Adrenal gland (tissue), 12 donors: ENCODE results near the gene DCTPP1. TPM values are rescaled to one million over a fixed set of nuclear protein-coding genes. Genes with fewer than 3 reads are reported as not detected.
"Not testable (repeated sequence)": the region's sequence is repeated elsewhere in the genome, so short reads cannot be mapped to it uniquely, and the experiment has no call there.

Experiments used
- DNase-seq, 7 donors: peaks; one replicate each; pipeline ENCODE4 v3.0.0-alpha.2; 2019 to 2020
- H3K27ac ChIP-seq, 5 donors: fragments of 200-600 bp; sonication (generic) in 4 of 5; 1 replicate in 3 of 5; 2 replicates in 2 of 5; pipeline versions ENCODE4 v1.5.1 to v1.8.0; 2016 to 2020; ENCODE audit warnings: mild to moderate bottlenecking in 1 of 5
- H3K27me3 ChIP-seq: fragments of 200-600 bp; 2 replicates; pipeline ENCODE4 v1.8.0; 2021
- H3K36me3 ChIP-seq, 2 donors: fragments of 200-600 bp; replicated peaks in 1 of 2; 1 replicate in 1 of 2; 2 replicates in 1 of 2; pipeline versions ENCODE4 v1.5.1 to v1.8.0; 2018 to 2022
- H3K4me1 ChIP-seq, 2 donors: fragments of 200-600 bp; replicated peaks in 1 of 2; 1 replicate in 1 of 2; 2 replicates in 1 of 2; pipeline versions ENCODE4 v1.5.1 to v1.8.0; 2018 to 2021
- H3K4me3 ChIP-seq, 4 donors: fragments of 200-600 bp; sonication (generic) in 3 of 4; one replicate each; pipeline ENCODE4 v1.5.1; 2016 to 2018
- H3K9me3 ChIP-seq, 3 donors: fragments of 200-600 bp; sonication (generic) in 1 of 3; replicated peaks in 1 of 3; 1 replicate in 2 of 3; 2 replicates in 1 of 3; pipeline versions ENCODE4 v1.5.1 to v1.8.0; 2016 to 2021
- CTCF ChIP-seq, 6 experiments: fragments of 450-650 bp in 4 of 6; fragments of 200-600 bp in 2 of 6; sonication (generic) in 1 of 6; IDR thresholded peaks; 1 replicate in 5 of 6; 2 replicates in 1 of 6; pipeline versions ENCODE4 v1.5.1 to v1.8.0; 2016 to 2021; ENCODE audit warnings: antibody characterized with exemption in 6 of 6, mild to moderate bottlenecking in 2 of 6, moderate library complexity in 1 of 6
- POLR2A ChIP-seq, 2 donors: fragments of 450-650 bp; IDR thresholded peaks; one replicate each; pipeline ENCODE4 v1.6.1; 2017; ENCODE audit warnings: antibody characterized with exemption in 2 of 2, mild to moderate bottlenecking in 2 of 2, moderate library complexity in 1 of 2
- WGBS, 4 donors: extraction: QIAGEN DNeasy Blood & Tissue Kit in 2 of 4; methylation state at CpG; one replicate each; pipeline versions ENCODE4 v1.1.5 to v1.1.7; 2013 to 2017; 5-methylcytosine and 5-hydroxymethylcytosine counted together
- intact Hi-C, 2 donors: fragments of 100-400 bp; cut with DNase I; formaldehyde crosslinking; loops; one replicate each; pipeline versions ENCODE4 v1.14.1 to v1.15.0; 2022 to 2023
- polyA plus RNA-seq, 3 donors: library from polyadenylated mRNA; stranded (reverse); fragments of 200-250 nt in 2 of 3; fragments of 350-450 nt in 1 of 3; fragmentation: Illumina TruSeq in 1 of 3; extraction: RNeasy Lipid Tissue Mini Kit (QIAGEN cat#74804) in 1 of 3; gene quantifications; one replicate each; pipeline ENCODE4 v1.2.3, GENCODE V29; 2013 to 2014
- total RNA-seq, 9 donors: library from RNA; depleted of rRNA in 4 of 9; stranded (reverse); fragments of >200 nt in 4 of 9; fragments of 120-200 nt in 1 of 9; fragmentation: NEBNext Ultra II Directional in 1 of 9; extraction: Animal tissue kit (Norgen Biotek cat#: 25700) in 1 of 9; gene quantifications; one replicate each; pipeline versions ENCODE4 v1.1.0 to v1.2.4, GENCODE V29; 2013 to 2023
- donor health status: healthy with polysubstance abuse.
- donor health status: Bipolar disorder and iron deficiency.
- donor health status: DM: yes; HTN: yes; CAD: no.
- donor health status: DM: no; HTN: no; CAD: no.
- donor health status: DM: no; HTN: no; CAD: no.
- donor health status: DM: yes; HTN: yes; CAD: no.

Gene DCTPP1
- total and polyA plus RNA-seq, 12 donors: 11.7 to 33.9 (median 28.7) TPM

- Histone ChIP-seq H3K9me3 (no peaks in the 10 kb centered on the region), H3K36me3 (no peaks in the 10 kb centered on the region), H3K4me1 (no peaks in the 10 kb centered on the region), H3K27me3 (peaks cover 8% of the 10 kb centered on the region), H3K4me3 (no peak within 1 kb of the TSS), H3K27ac (no peak within 1 kb of the TSS)
- DNase-seq: peak; percentile 22 to 67 (median 34)
- intact Hi-C loops: no loop called here
- TF ChIP-seq POLR2A (IDR thresholded peaks at IDR 0.05) (no peak), CTCF (IDR thresholded peaks at IDR 0.05) (no peak)
- 46 to 60% (median 52%) methylated on average over 6 to 8 of the region's 8 CpGs for WGBS, 4 donors
Measured at GRCh38 chr16:30472328-30472942, 42.6 kb upstream of the DCTPP1 start, which contains the start of gene ITGAL. TSS of gene ITGAL (plus strand) at chr16:30472742. CDS start at chr16:30472838, 96 bp downstream.

- no peak for DNase-seq
- Histone ChIP-seq H3K36me3 (no peaks in the 10 kb centered on the region), H3K27ac (no peak overlapping the region), H3K9me3 (no peaks in the 10 kb centered on the region), H3K4me1 (no peaks in the 10 kb centered on the region), H3K4me3 (no peak overlapping the region), H3K27me3 (peaks cover 8% of the 10 kb centered on the region)
- intact Hi-C loops: no loop called here
- TF ChIP-seq CTCF (IDR thresholded peaks at IDR 0.05) (no peak), POLR2A (IDR thresholded peaks at IDR 0.05) (no peak)
- 79 to 89% (median 80%) methylated on average over 7 to 8 of the region's 8 CpGs for WGBS, 4 donors
Measured at GRCh38 chr16:30470632-30470995, 40.8 kb upstream of the DCTPP1 start.

- 57 to 81% (median 70%) methylated on average over 3 of the region's 3 CpGs for WGBS, 4 donors
Measured at GRCh38 chr16:30470170-30470512, 40.3 kb upstream of the DCTPP1 start.

GRCh38 chr16:30464078-30464477, 34.2 kb upstream of the DCTPP1 start:
- no peak overlapping the region for H3K27ac ChIP-seq
- H3K4me1 ChIP-seq: no peaks in the 10 kb centered on the region
- intact Hi-C loops: loop anchor here in 1 of 2 donors (10.0 kb wide), 1 partner anchor 59 kb away; the partner anchor contains the start of gene ZNF771
- TF ChIP-seq CTCF (IDR thresholded peaks at IDR 0.05) (no peak), POLR2A (IDR thresholded peaks at IDR 0.05) (no peak)
- no peak overlapping the region for H3K4me3 ChIP-seq
- H3K27me3 ChIP-seq: no peaks in the 10 kb centered on the region
- DNase-seq: no peak
- 84 to 89% (median 88%) methylated on average over 6 to 7 of the region's 7 CpGs for WGBS, 4 donors
- no peaks in the 10 kb centered on the region for H3K36me3 ChIP-seq
- no peaks in the 10 kb centered on the region for H3K9me3 ChIP-seq

More at GRCh38 chr16:30470170-30470512, 40.3 kb upstream of the DCTPP1 start:
- no peaks in the 10 kb centered on the region for H3K36me3 ChIP-seq
- no peak overlapping the region for H3K27ac ChIP-seq
- no peaks in the 10 kb centered on the region for H3K4me1 ChIP-seq
- H3K27me3 ChIP-seq: peaks cover 8% of the 10 kb centered on the region
- H3K9me3 ChIP-seq: no peaks in the 10 kb centered on the region
- TF ChIP-seq CTCF (IDR thresholded peaks at IDR 0.05) (no peak), POLR2A (IDR thresholded peaks at IDR 0.05) (no peak)
- intact Hi-C loops: no loop called here
- DNase-seq: no peak
- no peak overlapping the region for H3K4me3 ChIP-seq

- not testable (repeated sequence) for DNase-seq, H3K9me3 ChIP-seq, H3K27me3 ChIP-seq, H3K4me3 ChIP-seq, H3K36me3 ChIP-seq, H3K27ac ChIP-seq, H3K4me1 ChIP-seq
- intact Hi-C loops: loop anchor here in 1 of 2 donors (10.0 kb wide), 1 partner anchor 57 kb away; the partner anchor contains the start of gene ZNF771
- WGBS, 4 donors: 70 to 90% (median 81%) methylated on average over 5 of the region's 5 CpGs
Measured at GRCh38 chr16:30461426-30461825, 31.6 kb upstream of the DCTPP1 start.
